GM21447 (cell line): Measurements from ENCODE around the gene ATP1A2.

Experiments used
- ATAC-seq: cut with Tn5 transposase; IDR thresholded peaks from one replicate; pipeline ENCODE4 v1.9.1; 2021; ENCODE audit not compliant: unreplicated experiment

Gene ATP1A2

DNA sequence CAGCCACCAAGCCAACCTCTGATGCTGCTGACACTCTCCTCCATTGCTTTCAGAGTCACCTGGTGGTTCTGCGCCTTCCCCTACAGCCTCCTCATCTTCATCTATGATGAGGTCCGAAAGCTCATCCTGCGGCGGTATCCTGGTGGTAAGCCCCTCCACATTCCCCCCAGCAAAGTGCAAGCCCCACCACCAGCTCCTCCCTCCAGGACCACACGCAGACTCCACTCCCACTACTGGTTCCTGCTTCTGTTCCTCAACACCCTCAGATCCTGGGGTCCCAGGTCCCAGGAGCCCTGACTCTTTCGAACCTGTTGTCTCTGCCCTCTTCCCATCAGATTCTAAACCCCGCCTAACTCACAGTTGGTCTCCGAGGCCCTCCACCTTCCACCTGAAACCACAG, 24.3 kb downstream of the ATP1A2 start:
- ATAC-seq, result no peak

DNA sequence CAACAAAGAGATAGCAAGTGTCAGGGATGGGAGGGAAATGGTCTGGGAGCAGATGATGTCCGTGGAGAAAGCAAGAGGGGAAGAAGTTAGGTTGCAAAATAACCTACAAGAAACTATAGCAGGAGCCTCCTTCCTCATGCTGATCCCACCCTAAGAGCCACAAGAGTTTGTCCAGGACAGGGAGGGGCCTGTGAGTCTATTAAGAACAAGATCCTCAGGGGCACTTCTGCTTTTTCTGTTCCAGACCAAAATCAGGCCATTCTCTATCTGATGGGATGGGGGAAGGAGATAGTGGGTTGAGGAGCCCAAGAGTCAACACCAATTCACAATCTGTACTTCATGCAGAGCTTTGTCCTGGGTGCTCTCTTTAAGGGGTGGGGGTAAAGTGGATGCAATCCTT, 28.1 kb downstream of the ATP1A2 start:
- no peak for ATAC-seq

DNA sequence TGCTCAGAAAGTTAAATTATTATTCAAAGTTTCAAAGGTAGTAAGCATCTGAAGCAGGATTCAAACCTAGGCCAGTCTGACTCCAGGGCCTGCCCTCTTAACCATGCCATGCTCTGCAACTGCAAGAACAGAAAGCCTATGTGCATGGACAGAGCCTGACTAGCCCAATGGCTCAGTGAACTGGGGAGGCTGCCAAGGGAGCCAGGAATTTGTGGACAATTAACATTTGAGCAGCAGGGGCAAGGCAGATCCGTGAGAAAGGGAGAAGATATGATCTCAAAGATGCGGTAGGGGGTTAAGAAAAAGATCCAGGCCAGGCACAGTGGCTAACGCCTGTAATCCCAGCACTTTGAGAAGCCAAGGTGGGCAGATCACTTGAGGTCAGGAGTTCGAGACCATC, 29.4 kb downstream of the ATP1A2 start:
- no peak for ATAC-seq

DNA sequence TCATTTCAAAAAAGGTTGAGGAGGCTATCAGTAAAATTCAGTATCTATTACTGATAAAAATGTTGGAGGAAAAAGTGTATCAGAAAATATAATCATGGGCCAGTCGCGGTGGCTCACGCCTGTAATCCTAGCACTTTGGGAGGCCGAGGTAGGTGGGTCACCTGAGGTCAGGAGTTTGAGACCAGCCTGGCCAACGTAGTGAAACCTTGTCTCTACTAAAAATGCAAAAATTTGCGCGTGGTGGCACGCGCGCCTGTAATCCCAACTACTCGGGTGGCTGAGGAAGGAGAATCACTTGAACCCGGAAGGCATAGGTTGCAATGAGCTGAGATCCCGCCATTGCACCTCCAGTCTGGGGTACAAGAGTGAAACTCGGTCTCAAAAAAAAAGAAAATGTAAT, 30.5 kb downstream of the ATP1A2 start:
- ATAC-seq, result no peak

DNA sequence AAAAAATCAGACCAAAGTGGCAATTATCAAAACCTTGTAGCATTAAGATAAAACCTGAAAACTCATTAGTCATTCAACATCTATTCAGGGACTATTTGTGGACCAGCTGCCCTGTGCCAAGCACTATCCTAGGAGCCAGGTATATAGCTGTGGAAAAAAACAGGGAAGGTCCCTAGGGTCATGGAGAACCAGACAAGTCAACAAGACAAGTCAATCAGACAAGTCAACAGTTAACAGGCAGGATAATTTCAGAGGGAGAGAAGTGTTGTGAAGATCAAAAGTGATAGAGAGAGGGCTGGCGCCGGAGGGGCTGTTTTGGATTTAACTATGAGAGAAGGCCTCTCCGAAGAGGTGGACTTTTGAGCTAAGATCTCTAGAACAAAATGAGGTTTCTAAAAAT, 32.6 kb downstream of the ATP1A2 start:
- no peak for ATAC-seq

DNA sequence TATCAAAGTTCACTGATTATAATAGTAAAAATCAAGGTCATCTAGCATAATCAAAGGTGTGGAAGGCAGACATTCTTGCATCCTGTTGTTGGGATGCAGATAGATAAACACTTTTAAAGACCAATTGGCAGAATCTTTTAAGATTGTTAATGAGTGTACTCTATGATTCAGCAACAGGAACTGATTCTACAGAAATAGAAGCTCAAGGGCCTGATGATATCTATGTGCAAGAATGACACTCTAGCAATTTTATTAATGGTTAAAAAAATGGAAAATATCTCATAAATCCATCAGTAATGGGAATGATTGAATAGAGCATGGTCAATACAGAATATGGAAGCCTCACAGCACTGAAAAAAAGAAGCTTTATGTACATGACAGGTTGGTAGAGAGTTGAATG, 33.7 kb downstream of the ATP1A2 start:
- ATAC-seq, result no peak

DNA sequence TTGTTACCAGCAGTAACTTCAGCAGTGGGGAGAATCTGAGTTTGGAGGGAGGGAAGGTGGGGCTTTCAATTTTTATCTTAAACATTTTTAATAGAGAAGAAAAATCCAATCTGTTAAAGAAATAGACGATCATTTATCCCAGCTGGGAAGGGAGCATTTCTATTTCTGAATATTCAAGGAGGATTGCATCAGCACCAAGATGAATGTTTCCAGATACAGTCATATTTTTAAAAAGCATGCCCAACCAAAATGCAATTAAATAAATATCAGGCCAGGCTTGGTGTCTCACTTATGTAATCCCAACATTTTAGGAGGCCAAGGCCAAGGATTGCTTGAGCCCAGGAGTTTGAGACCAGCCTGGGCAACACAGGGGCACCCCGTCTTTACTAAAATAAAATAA, 34.2 kb downstream of the ATP1A2 start:
- ATAC-seq, result no peak

DNA sequence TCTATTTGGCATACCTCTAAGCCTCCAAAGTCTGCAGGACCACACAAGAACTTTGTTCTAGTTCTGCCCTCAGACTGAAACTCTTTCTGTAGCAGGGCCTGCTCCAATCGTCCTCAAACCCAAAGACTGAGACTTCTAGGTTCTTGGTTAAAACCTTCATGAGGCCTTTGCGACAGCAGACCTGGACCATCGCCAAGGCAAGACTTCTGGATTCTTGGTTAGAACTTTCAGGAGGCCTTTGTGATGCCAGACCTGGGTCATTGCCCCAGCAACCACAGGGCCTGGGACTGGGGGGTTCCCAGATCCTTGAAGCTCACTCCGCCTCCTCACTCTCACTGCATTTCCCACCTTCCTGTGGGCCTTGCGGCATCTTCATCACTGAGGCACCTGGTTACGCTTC, 35.7 kb downstream of the ATP1A2 start, which contains the start of gene ATP1A4:
Gene ATP1A4 (plus strand): TSS at position 301 of the 400 bp plus-strand sequence. CDS start 438 bp downstream, outside the sequence.
- ATAC-seq, result no peak

DNA sequence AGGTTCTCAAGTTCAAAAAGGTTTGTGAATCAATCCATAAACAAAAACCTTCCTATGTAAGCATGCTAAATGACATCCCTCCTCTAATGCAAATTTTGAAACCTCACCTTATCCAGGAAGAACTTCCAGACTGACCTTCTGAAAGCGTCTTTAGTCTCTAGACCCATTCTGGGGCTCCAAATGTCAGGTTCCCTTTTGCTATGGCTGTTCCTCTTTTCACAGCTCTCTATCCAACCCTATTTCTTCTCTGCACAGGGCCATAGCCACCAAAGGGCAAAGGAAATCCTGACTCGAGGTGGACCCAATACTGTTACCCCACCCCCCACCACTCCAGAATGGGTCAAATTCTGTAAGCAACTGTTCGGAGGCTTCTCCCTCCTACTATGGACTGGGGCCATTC, 39.2 kb downstream of the ATP1A2 start:
- ATAC-seq, result no peak

DNA sequence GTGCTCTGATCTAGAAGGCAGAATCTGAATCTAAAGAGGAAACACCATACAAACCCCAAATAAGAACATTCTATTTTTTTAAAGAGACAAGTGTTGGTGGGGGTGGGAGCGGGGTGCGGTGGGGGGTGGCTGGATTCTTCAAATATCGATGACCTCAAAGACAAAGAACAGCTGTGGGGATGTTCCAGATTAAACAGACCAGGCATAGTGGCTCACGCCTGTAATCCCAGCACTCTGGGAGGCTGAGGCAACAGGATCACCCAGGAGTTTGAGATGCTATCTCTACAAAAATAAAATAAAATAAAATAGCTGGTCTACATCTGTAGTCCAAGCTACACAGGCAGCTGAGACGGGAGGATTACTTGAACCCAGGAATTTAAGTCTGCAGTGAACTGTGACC, 40.8 kb downstream of the ATP1A2 start:
- no peak for ATAC-seq

DNA sequence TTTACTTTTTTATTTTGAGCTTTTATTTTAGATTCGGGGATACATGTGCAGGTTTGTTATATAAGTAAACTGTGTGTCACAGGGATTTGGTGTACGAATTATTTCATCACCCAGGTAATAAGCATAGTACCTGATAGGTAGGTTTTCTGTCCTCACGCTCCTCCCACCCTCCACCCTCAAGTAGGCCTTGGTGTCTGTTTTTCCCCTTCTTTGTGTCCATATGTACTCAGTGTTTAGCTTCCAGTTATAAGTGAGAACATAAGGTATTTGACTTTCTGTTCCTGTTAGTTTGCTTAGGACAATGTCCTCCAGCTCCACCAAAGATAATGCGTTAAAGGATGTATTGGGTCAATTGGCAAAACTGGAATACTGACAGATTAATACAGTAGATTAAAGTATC, 41.6 kb downstream of the ATP1A2 start:
- ATAC-seq, result no peak

DNA sequence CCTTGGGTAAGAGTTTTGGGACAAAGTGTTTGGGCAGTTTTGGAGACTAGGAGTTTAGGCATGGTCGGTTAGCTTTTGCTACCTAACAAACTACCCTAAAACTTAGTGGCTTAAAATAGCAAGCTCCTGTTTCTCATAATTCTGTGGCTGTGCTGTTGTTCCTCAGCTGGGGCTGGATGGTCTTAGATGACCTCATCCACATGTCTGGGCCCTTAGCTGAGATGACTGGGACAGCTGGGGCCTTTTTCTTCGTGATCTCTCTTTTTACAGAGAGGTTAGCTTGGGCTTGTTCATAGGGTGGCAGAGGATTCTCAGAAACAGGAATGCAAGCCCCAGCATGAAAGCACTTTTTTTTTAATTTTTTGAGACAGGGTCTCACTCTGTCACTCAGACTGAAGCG, 42.5 kb downstream of the ATP1A2 start:
- no peak for ATAC-seq

DNA sequence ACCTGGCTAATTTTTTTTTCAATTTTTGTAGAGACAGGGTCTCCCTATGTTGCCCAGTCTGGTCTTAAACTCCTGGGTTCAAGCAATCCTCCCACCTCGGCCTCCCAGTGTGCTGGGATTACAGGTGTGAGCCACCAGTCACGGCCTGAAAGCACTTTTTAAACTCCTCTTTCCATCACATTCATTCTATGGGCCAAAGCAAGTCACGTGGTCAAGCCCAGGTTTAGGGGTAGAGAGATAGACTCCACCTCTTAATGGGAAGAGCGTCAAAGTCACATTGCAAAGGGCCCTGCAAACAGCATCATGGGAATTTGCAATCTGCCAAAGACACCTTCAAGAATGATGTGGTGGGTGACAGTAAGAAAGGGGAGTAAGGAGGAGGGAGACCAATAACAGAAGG, 43.0 kb downstream of the ATP1A2 start:
- no peak for ATAC-seq

DNA sequence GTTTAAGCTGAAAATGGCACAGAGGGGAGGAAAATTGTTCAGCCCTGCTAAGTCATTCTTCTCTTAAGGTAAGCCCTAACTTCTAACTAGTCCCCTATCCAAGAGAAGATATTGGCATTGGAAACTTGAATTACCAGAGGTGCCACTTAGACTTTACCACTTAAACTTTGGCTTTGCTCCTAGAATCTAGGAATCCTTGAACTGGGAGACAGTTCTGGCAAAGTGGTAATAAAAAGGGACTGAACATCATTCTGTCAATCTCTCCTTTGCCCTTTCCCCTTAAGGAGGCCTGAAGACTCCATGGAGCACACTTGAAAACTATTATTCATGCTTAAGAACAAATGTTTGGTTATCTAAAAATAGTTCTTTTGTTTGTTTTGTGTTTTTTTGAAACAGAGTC, 44.3 kb downstream of the ATP1A2 start:
- ATAC-seq, result no peak

DNA sequence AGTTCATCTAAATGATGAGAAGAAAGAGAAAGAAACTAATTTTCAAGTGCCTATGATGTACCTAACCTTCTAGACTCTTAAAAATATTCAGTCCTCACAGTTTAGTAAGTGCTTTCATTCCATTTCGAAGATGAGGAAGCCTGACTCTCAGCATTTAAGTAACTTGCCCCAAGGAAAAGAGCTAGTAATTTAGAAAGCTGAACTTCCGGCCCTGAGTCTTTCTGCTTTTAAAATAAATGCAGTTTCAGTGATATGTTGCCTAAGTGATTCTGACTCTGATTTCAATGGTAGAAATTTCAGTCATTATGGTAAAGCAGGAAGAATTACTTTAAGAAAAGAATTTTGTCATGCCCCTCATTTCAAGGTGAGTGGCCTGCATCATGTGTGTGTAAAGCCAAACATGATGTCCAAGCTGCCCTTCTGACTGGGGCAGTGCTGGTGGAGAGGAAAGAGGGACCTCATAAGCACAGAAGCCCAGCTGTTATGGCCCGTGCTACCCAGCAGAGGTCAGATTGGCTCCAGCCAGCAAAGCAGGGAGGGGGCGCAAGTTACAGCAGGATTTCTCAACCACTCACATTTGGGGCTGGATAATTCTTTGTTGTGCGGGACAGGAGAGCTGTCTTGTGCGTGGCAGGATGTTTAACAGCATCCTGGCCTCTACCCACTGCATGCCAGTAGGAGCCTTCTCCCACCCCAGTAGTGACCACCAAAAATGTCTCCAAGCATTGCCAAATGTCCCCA, 46.6 kb downstream of the ATP1A2 start:
- peak; percentile 55 for ATAC-seq

DNA sequence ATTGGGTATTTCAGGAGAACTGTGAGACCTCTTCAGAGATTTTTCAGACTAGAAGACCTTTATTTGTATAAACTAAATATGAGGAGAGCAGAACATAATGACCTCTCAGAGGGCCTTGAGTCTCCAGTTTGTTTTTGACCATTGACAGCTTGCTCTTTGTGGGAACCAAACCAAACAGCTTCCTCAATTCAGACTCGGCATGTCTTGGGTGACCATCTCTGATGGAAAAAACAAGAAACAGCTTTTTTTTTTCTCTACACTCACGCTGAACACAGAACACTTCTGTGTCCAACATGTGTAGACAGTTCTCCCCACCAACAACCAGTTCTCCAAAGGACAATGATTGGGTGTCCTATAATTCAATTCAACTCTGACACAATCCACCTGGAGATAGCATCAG, 47.4 kb downstream of the ATP1A2 start:
- no peak for ATAC-seq

DNA sequence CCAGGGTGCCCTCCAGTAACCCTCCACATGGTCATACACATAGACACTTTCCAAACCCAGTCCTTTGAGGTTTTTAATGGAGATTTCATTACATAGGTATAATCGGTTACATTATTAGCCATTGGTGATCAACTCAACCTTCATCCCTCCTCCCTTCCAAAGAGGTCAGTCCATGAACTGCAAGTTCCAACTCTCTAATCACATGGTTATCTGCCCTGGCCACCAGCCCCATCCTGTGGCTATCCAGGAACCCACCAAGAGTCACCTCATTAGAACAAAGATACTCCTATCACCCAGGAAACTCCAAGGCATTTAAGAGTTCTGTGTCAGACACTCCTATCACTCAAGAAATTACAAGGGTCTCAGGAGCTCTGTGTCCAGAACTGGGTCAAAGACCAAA, 48.1 kb downstream of the ATP1A2 start:
- ATAC-seq, result no peak

DNA sequence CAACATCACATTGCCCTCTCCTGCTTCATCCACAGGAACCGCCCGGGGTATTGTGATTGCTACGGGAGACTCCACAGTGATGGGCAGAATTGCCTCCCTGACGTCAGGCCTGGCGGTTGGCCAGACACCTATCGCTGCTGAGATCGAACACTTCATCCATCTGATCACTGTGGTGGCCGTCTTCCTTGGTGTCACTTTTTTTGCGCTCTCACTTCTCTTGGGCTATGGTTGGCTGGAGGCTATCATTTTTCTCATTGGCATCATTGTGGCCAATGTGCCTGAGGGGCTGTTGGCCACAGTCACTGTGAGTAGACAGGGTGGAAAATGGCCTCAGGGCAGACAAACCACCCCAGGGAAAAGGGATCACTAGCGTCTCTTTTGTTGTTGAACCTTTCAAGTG, 48.6 kb downstream of the ATP1A2 start:
- no peak for ATAC-seq

DNA sequence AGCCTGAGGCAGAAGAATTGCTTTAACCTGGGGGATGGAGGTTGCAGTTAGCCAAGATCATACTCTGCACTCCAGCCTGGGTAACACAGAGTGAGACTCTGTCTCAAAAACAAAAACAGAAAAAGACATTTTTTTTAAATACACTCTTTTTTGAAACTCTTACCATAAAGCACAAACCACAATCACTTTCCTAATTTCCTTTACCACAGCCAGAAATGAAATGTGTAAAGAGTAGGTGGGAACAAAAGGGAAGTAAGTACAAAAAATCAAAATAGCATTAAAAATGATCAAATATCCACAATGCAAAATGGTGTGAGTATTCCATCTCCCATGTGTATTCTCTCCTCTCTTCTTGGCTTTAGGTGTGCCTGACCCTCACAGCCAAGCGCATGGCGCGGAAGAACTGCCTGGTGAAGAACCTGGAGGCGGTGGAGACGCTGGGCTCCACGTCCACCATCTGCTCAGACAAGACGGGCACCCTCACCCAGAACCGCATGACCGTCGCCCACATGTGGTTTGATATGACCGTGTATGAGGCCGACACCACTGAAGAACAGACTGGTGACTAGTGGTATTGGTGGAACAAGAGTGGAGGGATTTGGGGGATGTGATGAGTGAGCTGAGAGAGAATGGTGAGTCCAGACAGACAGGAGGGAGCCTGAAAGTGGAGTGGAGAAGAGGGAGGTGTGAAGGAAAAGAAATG, 50.8 kb downstream of the ATP1A2 start:
- ATAC-seq, result no peak

DNA sequence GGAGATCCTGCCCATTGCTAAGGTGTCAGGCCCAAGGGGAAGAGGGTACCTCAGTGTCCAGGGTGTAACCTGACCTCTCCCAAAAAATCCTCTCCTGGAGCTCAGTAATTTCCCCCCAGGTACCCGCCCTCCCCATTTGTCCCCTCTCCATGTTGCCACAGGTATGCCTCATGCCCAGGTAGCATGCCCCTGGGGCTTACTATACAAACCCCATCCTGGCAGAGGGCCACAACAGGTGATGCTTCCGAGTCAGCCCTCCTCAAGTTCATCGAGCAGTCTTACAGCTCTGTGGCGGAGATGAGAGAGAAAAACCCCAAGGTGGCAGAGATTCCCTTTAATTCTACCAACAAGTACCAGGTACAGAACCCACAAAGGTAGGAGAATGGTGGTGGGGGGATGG, 51.5 kb downstream of the ATP1A2 start:
- no peak for ATAC-seq

DNA sequence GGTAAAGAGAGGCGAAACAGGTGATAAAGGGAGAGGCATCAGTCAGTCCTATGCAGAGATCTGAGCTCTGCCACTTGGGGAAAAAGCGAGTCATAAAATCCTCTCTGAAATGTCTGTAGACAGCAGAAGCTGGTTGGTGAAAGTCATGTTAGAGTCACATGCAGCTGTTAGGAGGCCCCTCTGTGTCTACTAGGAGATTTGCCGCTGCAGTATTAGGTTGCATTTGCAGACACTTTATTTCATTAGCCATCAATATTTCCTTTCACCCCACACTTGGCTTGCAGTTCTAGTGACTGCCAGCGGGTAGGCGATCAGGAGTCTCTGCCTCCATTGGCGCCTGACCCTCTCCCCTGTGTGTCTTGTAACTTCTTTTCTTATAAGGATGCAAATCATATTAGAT, 52.0 kb downstream of the ATP1A2 start:
- no peak for ATAC-seq

DNA sequence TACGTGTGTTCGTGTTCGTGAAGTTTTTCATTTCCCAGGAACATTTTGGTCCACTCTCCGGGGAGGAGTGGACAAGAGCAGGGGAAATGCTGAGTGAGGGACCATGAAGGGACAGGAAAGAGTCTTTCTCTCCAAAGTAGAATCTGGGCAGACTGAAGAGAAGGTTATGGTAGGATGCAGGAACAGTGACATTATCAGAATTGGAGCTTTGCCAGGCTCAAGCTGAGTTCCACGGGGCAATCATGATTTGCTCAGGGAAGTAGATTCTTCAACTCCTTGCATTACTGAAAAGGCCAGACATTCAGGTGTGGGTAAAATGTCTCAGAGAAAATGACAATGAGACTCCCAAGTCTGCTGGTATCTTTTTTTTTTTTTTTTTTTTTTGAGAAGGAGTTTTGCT, 52.5 kb downstream of the ATP1A2 start:
- ATAC-seq, result no peak
